K562 treated with DMSO at 1 percent for 48 hours (cell line): ENCODE measurements around the gene GBGT1. TPM values are rescaled to one million over a fixed set of nuclear protein-coding genes. Genes with fewer than 3 reads are reported as not detected.

ENCODE experiments used
- total RNA-seq: library from RNA; unstranded; fragments of 300-600 nt; gene quantifications from 2 replicates; pipeline ENCODE4 v1.2.3, GENCODE V29; 2022; ENCODE audit warnings: low replicate concordance; ENCODE audit errors: extremely low read depth

GBGT1 gene
- not detected in 2 replicates for total RNA-seq

GRCh38 chr9:133163504-133164172 lies at the start of gene GBGT1:
Gene GBGT1, minus strand, starts transcription at chr9:133163914. Its CDS starts 1,502 bp downstream, at chr9:133162412.

DNA sequence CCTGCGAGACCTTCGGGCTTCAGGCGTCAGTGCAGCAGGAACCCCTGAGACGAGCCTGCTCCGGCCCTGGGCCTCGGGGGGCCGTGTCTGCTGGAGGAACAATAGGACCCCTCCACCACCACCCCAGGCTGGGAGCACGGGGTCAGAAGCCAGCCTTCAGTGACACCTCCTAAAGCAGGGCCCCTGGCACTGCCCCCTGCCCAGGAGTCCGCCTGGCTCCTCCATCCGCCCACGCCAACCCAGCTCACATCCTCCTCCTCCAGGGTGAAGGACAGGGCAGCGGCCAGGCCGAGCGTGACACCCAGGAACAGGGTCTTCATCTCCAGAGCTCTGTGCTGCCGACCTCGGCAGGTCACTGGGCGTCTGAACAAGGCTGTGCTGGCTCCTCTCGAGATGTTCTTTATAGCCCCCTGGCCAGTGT lies 45.2 kb upstream of the GBGT1 start, which contains the start of gene OBP2B:
TSS of gene OBP2B (minus strand) at position 371 of the 421 bp plus-strand sequence. CDS start at position 320, 51 bp downstream.

GRCh38 chr9:133121198-133121914 lies 42.4 kb downstream of the GBGT1 start, which contains the start of gene RALGDS:
Gene RALGDS, minus strand, starts transcription at chr9:133121240. Its CDS starts 86 bp downstream, at chr9:133121154.

Other genes with a start within 250 kb of the GBGT1 start
- gene TSC1, start 219.3 kb downstream of the GBGT1 start, total RNA-seq, result not detected in 2 replicates
- gene GFI1B, start 185.2 kb downstream of the GBGT1 start, total RNA-seq, result not detected in 2 replicates
- not detected in 2 replicates for gene GTF3C5, start 132.9 kb downstream of the GBGT1 start, total RNA-seq
- gene CEL, start 101.9 kb downstream of the GBGT1 start, total RNA-seq, result not detected in 2 replicates
- not detected in 2 replicates for gene RALGDS, start 42.7 kb downstream of the GBGT1 start, total RNA-seq
- not detected in 2 replicates for gene OBP2B, start 45.3 kb upstream of the GBGT1 start, total RNA-seq
- gene ABO, start 111.3 kb upstream of the GBGT1 start, total RNA-seq, result not detected in 2 replicates
- not detected in 2 replicates for gene SURF6, start 172.3 kb upstream of the GBGT1 start, total RNA-seq
- not detected in 2 replicates for gene MED22, start 184.2 kb upstream of the GBGT1 start, total RNA-seq
- 3,158 and 3,735 TPM in 2 replicates for gene RPL7A, start 184.3 kb upstream of the GBGT1 start, total RNA-seq
- not detected in 2 replicates for gene SURF1, start 192.6 kb upstream of the GBGT1 start, total RNA-seq
- not detected in 2 replicates for gene SURF2, start 192.6 kb upstream of the GBGT1 start, total RNA-seq
- gene SURF4, start 212.1 kb upstream of the GBGT1 start, total RNA-seq, result 175 TPM in 1 of 2 replicates, not detected in the other
- gene STKLD1, start 212.5 kb upstream of the GBGT1 start, total RNA-seq, result not detected in 2 replicates